ENCODE measurements around the gene DHRS13. TPM values are rescaled to one million over a fixed set of nuclear protein-coding genes. Genes with fewer than 3 reads are reported as not detected.
A peak's percentile ranks its signal among the peaks of the same experiment; 100 is the strongest.
"Not testable (repeated sequence)": the region's sequence is repeated elsewhere in the genome, so short reads cannot be mapped to it uniquely, and the experiment has no call there.

DHRS13 gene
- total RNA-seq, 1 donor from 2014 or later, result 3.1 TPM

DNA sequence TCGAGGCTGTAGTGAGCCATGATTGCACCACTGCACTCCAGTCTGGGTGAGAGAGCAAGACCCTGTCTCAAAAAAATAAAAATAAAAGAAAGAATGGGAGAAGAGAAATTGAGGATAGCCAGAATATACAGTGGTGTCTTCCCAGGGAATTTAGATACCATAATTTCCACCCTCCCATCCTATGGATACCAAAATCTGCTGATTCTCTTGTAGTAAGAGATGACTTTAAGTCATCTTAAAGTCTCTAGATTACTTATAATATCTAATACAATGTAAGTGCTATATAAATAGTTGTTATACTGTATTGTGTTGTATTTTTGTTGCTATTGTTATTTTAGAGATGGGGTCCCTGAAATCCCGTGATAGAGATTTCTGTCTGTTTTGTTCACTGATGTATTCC is 49.6 kb downstream of the DHRS13 start:
- peaks cover 19% of the 10 kb centered on the region for H3K36me3 ChIP-seq
- no peak overlapping the region for H3K4me3 ChIP-seq
- H3K4me1 ChIP-seq, result peaks cover 18% of the 10 kb centered on the region
- H3K27ac ChIP-seq (replicated peaks), result no peak overlapping the region
- H3K9me3 ChIP-seq (replicated peaks), result no peaks in the 10 kb centered on the region
- H3K27me3 ChIP-seq (ENCODE audit: low read depth), result no peaks in the 10 kb centered on the region
- TF ChIP-seq, protein P1, sequence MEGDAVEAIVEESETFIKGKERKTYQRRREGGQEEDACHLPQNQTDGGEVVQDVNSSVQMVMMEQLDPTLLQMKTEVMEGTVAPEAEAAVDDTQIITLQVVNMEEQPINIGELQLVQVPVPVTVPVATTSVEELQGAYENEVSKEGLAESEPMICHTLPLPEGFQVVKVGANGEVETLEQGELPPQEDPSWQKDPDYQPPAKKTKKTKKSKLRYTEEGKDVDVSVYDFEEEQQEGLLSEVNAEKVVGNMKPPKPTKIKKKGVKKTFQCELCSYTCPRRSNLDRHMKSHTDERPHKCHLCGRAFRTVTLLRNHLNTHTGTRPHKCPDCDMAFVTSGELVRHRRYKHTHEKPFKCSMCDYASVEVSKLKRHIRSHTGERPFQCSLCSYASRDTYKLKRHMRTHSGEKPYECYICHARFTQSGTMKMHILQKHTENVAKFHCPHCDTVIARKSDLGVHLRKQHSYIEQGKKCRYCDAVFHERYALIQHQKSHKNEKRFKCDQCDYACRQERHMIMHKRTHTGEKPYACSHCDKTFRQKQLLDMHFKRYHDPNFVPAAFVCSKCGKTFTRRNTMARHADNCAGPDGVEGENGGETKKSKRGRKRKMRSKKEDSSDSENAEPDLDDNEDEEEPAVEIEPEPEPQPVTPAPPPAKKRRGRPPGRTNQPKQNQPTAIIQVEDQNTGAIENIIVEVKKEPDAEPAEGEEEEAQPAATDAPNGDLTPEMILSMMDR (IDR thresholded peaks at IDR 0.05; ENCODE audit: borderline replicate concordance), result no peak
- DNase-seq, result no peak
- intact Hi-C loops (cut with micrococcal nuclease), result no loop called here

DNA sequence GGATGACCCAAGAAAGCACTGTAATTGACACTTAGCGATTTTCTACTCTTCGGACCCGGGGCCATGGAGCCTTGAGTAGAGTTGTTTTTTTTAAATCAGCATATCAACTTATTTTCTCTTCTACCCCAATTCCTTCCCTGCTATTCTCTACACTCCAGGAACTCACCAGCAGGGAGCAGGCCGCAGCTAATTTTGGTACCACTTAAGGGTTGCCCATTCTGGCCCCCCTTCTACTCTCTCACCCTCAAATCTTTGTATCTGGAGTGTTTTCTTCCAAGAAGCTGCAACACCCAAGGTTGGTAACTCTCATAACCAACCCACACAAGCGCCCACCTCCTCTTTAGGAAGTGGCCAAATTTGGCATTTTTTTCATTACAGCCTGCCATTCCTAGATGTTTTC is 53.6 kb downstream of the DHRS13 start:
- Histone ChIP-seq H3K27me3 (ENCODE audit: low read depth) (no peaks in the 10 kb centered on the region), H3K9me3 (replicated peaks) (no peaks in the 10 kb centered on the region), H3K27ac (replicated peaks) (no peak overlapping the region), H3K4me3 (no peak overlapping the region), H3K4me1 (peaks cover 3% of the 10 kb centered on the region), H3K36me3 (no peaks in the 10 kb centered on the region)
- TF ChIP-seq, protein P1 (IDR thresholded peaks at IDR 0.05; ENCODE audit: borderline replicate concordance), result no peak
- no peak for DNase-seq
- intact Hi-C loops (cut with micrococcal nuclease), result no loop called here

DNA sequence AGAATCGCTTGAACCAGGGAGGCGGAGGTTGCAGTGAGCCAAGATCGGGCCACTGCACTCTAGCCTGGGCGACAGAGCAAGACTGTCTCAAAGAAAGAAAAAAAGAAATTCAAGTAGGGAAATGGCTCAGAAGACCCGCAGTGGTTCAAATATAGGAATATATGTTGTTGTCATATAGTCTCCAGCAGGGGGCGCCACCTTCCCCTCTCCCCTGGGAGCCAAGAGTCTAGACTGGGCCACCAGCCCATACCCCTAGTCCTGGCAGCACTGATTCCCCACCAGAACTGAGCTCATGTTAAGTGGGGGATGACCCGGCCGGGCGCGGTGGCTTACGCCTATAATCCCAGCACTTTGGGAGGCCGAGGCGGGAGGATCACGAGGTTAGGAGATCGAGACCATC is 54.2 kb downstream of the DHRS13 start:
- H3K9me3 ChIP-seq (replicated peaks); H3K27ac ChIP-seq (replicated peaks); H3K4me3 ChIP-seq; H3K27me3 ChIP-seq (ENCODE audit: low read depth); H3K4me1 ChIP-seq; H3K36me3 ChIP-seq; intact Hi-C loops (cut with micrococcal nuclease): not testable (repeated sequence)
- peak; percentile 32 for DNase-seq
- TF ChIP-seq, protein P1 (IDR thresholded peaks at IDR 0.05; ENCODE audit: borderline replicate concordance), result peak; percentile 33

Small RNA genes within 50 kb of the gene (microRNA-seq; reads per million reads assigned to microRNA genes)
- not detected for gene MIR451B

Other genes with a start within 250 kb of the DHRS13 start
- 34.0 TPM for gene SDF2, start 241.2 kb downstream of the DHRS13 start, total RNA-seq
- gene SUPT6H, start 240.9 kb downstream of the DHRS13 start, total RNA-seq, result 44.8 TPM
- 1.3 TPM for gene PROCA1, start 191.2 kb downstream of the DHRS13 start, total RNA-seq
- gene RAB34, start 185.2 kb downstream of the DHRS13 start, total RNA-seq, result 13.1 TPM
- 840 TPM for gene RPL23A, start 183.1 kb downstream of the DHRS13 start, total RNA-seq
- gene TLCD1, start 176.8 kb downstream of the DHRS13 start, total RNA-seq, result 3.1 TPM
- 1.4 TPM for gene NEK8, start 174.3 kb downstream of the DHRS13 start, total RNA-seq
- gene TRAF4, start 159.1 kb downstream of the DHRS13 start, total RNA-seq, result 3.5 TPM
- 17.5 TPM for gene FAM222B, start 60.3 kb downstream of the DHRS13 start, total RNA-seq
- 35.4 TPM for gene ERAL1, start 48.1 kb downstream of the DHRS13 start, total RNA-seq
- gene FLOT2, start 5.3 kb downstream of the DHRS13 start, total RNA-seq, result 84.2 TPM
- gene PHF12, start 48.4 kb upstream of the DHRS13 start, total RNA-seq, result 17.2 TPM
- gene SEZ6, start 103.0 kb upstream of the DHRS13 start, total RNA-seq, result not detected
- 0.60 TPM for gene PIPOX, start 140.1 kb upstream of the DHRS13 start, total RNA-seq

All from left ventricle myocardium inferior (tissue), 1 donor.